HCT116 (cell line): ENCODE data around the gene HSD3B2. TPM values are rescaled to one million over a fixed set of nuclear protein-coding genes. Genes with fewer than 3 reads are reported as not detected.

ENCODE experiments used
- ATAC-seq: fragments of 200-7000 bp; cut with Tn5 transposase; 2 replicates; pipeline ENCODE4 v1.9.1; 2020; ENCODE audit warnings: mild to moderate bottlenecking, moderate library complexity
- BruUV-seq: library from RNA; stranded (reverse); fragments of 400-500 nt; replicated peaks from 2 replicates; lab custom pipeline; 2021; lab: Mats Ljungman, UMichigan
- CTCF ChIA-PET: fragments of 300-600 bp; sonication (Branson Sonifier 250); formaldehyde crosslinking; loops from one replicate; lab custom pipeline; 2021; ENCODE audit warnings: antibody characterized with exemption; lab: Charles Lee
- POLR2A ChIA-PET: fragments of 300-600, 350-600 bp; sonication (Branson Sonifier 250); formaldehyde crosslinking; loops from one replicate; lab custom pipeline; 2021; ENCODE audit warnings: antibody characterized with exemption; lab: Charles Lee
- RAD21 ChIA-PET, 2 experiments: fragments of 300-600 bp; sonication (Branson Sonifier 250); formaldehyde crosslinking; loops; one replicate each; lab custom pipeline; 2023; ENCODE audit warnings: low total read pairs in 2 of 2; ENCODE audit not compliant: uncharacterized antibody in 2 of 2, unreplicated experiment in 2 of 2, low non-redundant PET in 1 of 2; lab: Charles Lee
- DNase-seq: peaks from one replicate; pipeline ENCODE4 v3.0.0-alpha.2; 2010; ENCODE audit warnings: low read depth, low spot score
- H2AFZ ChIP-seq: fragments of 200-600 bp; shearing (Covaris generic), sonication (generic); 2 replicates; pipeline ENCODE4 v1.6.1; 2017; ENCODE audit warnings: low read depth, mixed run types, mixed read lengths, antibody characterized with exemption, low read length; ENCODE audit not compliant: poor library complexity, severe bottlenecking
- H3K27ac ChIP-seq: 2 replicates; pipeline ENCODE4 v1.5.1; 2012; ENCODE audit warnings: low read depth, low read length
- H3K27me3 ChIP-seq: fragments of 200-600 bp; sonication (generic); 2 replicates; pipeline ENCODE4 v1.6.1; 2016; ENCODE audit warnings: mixed run types, low read length, mixed read lengths; ENCODE audit not compliant: insufficient read depth
- H3K36me3 ChIP-seq, 2 experiments: fragments of 200-500 bp in 1 of 2; fragments of 200-600 bp in 1 of 2; sonication (Bioruptor generic) in 1 of 2; sonication (generic) in 1 of 2; 2 replicates each; pipeline versions ENCODE4 v1.5.1 to v1.6.1; 2014 to 2016; ENCODE audit warnings: low read length in 2 of 2, inconsistent platforms in 1 of 2, mixed read lengths in 1 of 2, mixed run types in 1 of 2; ENCODE audit not compliant: insufficient read depth in 2 of 2, control insufficient read depth in 1 of 2
- H3K4me1 ChIP-seq, 2 experiments: fragments of 200-600 bp in 1 of 2; sonication (generic) in 1 of 2; 2 replicates each; pipeline versions ENCODE4 v1.5.1 to v1.6.1; 2012 to 2017; ENCODE audit warnings: low read length in 2 of 2, inconsistent platforms in 1 of 2, mild to moderate bottlenecking in 1 of 2, mixed read lengths in 1 of 2, mixed run types in 1 of 2, moderate library complexity in 1 of 2; ENCODE audit not compliant: insufficient read depth in 2 of 2, control insufficient read depth in 1 of 2
- H3K4me2 ChIP-seq: fragments of 200-600 bp; sonication (generic); 2 replicates; pipeline ENCODE4 v1.6.1; 2017; ENCODE audit warnings: mixed run types, low read length, mixed read lengths
- H3K4me3 ChIP-seq, 2 experiments: fragments of 200-600 bp in 1 of 2; sonication (generic) in 1 of 2; replicated peaks in 1 of 2; 2 replicates each; pipeline ENCODE4 v1.5.1; 2011 to 2016; ENCODE audit warnings: low read length in 2 of 2, control low read depth in 1 of 2, low read depth in 1 of 2, mild to moderate bottlenecking in 1 of 2, mixed read lengths in 1 of 2, mixed run types in 1 of 2
- H3K79me2 ChIP-seq: fragments of 200-600 bp; sonication (generic); 2 replicates; pipeline ENCODE4 v1.6.1; 2017; ENCODE audit warnings: mild to moderate bottlenecking, mixed run types, low read length, moderate library complexity, mixed read lengths; ENCODE audit not compliant: insufficient read depth
- H3K9ac ChIP-seq: fragments of 200-600 bp; sonication (generic); 2 replicates; pipeline ENCODE4 v1.6.1; 2016; ENCODE audit warnings: low read length, mixed read lengths
- H3K9me2 ChIP-seq: fragments of 200-600 bp; sonication (generic), shearing (Covaris generic); 2 replicates; pipeline ENCODE4 v1.6.1; 2017; ENCODE audit warnings: mixed run types, mild to moderate bottlenecking, moderate library complexity; ENCODE audit not compliant: insufficient read depth
- H3K9me3 ChIP-seq, 2 experiments: fragments of 200-500 bp in 1 of 2; fragments of 200-600 bp in 1 of 2; sonication (Bioruptor generic) in 1 of 2; sonication (generic) in 1 of 2; 2 replicates each; pipeline ENCODE4 v1.6.1; 2014 to 2017; ENCODE audit warnings: low read length in 2 of 2, mixed read lengths in 2 of 2, inconsistent platforms in 1 of 2, low read depth in 1 of 2, mild to moderate bottlenecking in 1 of 2, mixed run types in 1 of 2, moderate library complexity in 1 of 2; ENCODE audit not compliant: control insufficient read depth in 1 of 2, insufficient read depth in 1 of 2
- H4K20me1 ChIP-seq: fragments of 200-600 bp; sonication (generic), shearing (Covaris generic); 2 replicates; pipeline ENCODE4 v1.6.1; 2017; ENCODE audit warnings: mixed run types, mild to moderate bottlenecking, moderate library complexity; ENCODE audit not compliant: insufficient read depth
- ATF3 ChIP-seq: IDR thresholded peaks from 2 replicates; pipeline ENCODE4 v1.6.1; 2012
- CEBPB ChIP-seq: IDR thresholded peaks from 2 replicates; pipeline ENCODE4 v1.6.1; 2012; ENCODE audit warnings: low read depth
- CTCF ChIP-seq, 3 experiments: fragments of 200-600 bp in 1 of 3; sonication (generic) in 1 of 3; IDR thresholded peaks in 2 of 3; conservative IDR thresholded peaks in 1 of 3; 2 replicates each; pipeline ENCODE4 v1.5.1; 2012 to 2017; ENCODE audit warnings: low read depth in 2 of 3, low read length in 2 of 3, antibody characterized with exemption in 1 of 3, borderline replicate concordance in 1 of 3, control low read depth in 1 of 3, mild to moderate bottlenecking in 1 of 3, mixed read lengths in 1 of 3, mixed run types in 1 of 3, moderate library complexity in 1 of 3; ENCODE audit not compliant: insufficient read depth in 1 of 3
- ELF1 ChIP-seq: IDR thresholded peaks from 2 replicates; pipeline ENCODE4 v1.6.1; 2012; ENCODE audit warnings: low read depth, borderline replicate concordance
- EZH2phosphoT487 ChIP-seq: fragments of 200-600 bp; IDR thresholded peaks from 2 replicates; pipeline ENCODE4 v1.6.1; 2018; ENCODE audit warnings: antibody characterized with exemption, borderline replicate concordance
- FOSL1 ChIP-seq: IDR thresholded peaks from 2 replicates; pipeline ENCODE4 v1.6.1; 2012; ENCODE audit warnings: low read depth
- MAX ChIP-seq: IDR thresholded peaks from 2 replicates; pipeline ENCODE4 v1.6.1; 2012
- POLR2AphosphoS5 ChIP-seq: IDR thresholded peaks from 2 replicates; pipeline ENCODE4 v1.6.1; 2011; ENCODE audit warnings: mild to moderate bottlenecking, low read depth, low read length, moderate library complexity
- RAD21 ChIP-seq: IDR thresholded peaks from 2 replicates; pipeline ENCODE4 v1.6.1; 2012; ENCODE audit warnings: low read depth, mild to moderate bottlenecking
- SIN3A ChIP-seq: IDR thresholded peaks from 2 replicates; pipeline ENCODE4 v1.6.1; 2012; ENCODE audit warnings: low read depth
- SP1 ChIP-seq: IDR thresholded peaks from 2 replicates; pipeline ENCODE4 v1.6.1; 2012; ENCODE audit warnings: low read depth
- SRF ChIP-seq: IDR thresholded peaks from 2 replicates; pipeline ENCODE4 v1.6.1; 2012; ENCODE audit warnings: low read depth
- TCF7L2 ChIP-seq: IDR thresholded peaks from 2 replicates; pipeline ENCODE4 v1.7.0; 2011; ENCODE audit warnings: borderline replicate concordance, inconsistent platforms; ENCODE audit not compliant: insufficient read depth, insufficient read length; ENCODE audit errors: extremely low read depth
- YY1 ChIP-seq: IDR thresholded peaks from 2 replicates; pipeline ENCODE4 v1.6.1; 2011; ENCODE audit warnings: low read length, low read depth, moderate library complexity, mild to moderate bottlenecking; ENCODE audit not compliant: insufficient replicate concordance; ENCODE audit errors: extremely low read depth
- ZBTB33 ChIP-seq: IDR thresholded peaks from 2 replicates; pipeline ENCODE4 v1.6.1; 2011; ENCODE audit warnings: mild to moderate bottlenecking, low read length, moderate library complexity; ENCODE audit not compliant: insufficient replicate concordance; ENCODE audit errors: extremely low read depth
- ZNF274 ChIP-seq: fragments of 200-500 bp; sonication (Bioruptor generic); IDR thresholded peaks from 2 replicates; pipeline ENCODE4 v1.6.1; 2014; ENCODE audit warnings: mild to moderate bottlenecking, low read depth, low read length, inconsistent platforms
- intact Hi-C: fragments of 100-400 bp; cut with micrococcal nuclease; formaldehyde crosslinking; loops from 2 replicates; pipeline ENCODE4 v1.10.0; 2022
- total RNA-seq: library from RNA; stranded (reverse); gene quantifications from one replicate; pipeline ENCODE4 v1.2.1, GENCODE V29; 2021; ENCODE audit not compliant: unreplicated experiment

The HSD3B2 gene
- total RNA-seq, 1 experiment from 2014 or later: 1.4 TPM

GRCh38 chr1:119428991-119429390, 14.0 kb downstream of the HSD3B2 start:
- H3K4me1 ChIP-seq: no peaks in the 10 kb centered on the region
- H3K36me3 ChIP-seq: no peaks in the 10 kb centered on the region
- ChIA-PET RAD21 (no interaction called here), POLR2A (no interaction called here), CTCF (no interaction called here)
- H3K9me3 ChIP-seq: no peaks in the 10 kb centered on the region
- DNase-seq: no peak
- TF ChIP-seq YY1: no peak
- TF ChIP-seq CEBPB: no peak
- no peak for TF ChIP-seq ELF1
- no peak for TF ChIP-seq SIN3A
- no peaks in the 10 kb centered on the region for H3K9me2 ChIP-seq
- H3K4me2 ChIP-seq: no peak overlapping the region
- intact Hi-C loops: no loop called here
- no peaks in the 10 kb centered on the region for H4K20me1 ChIP-seq
- H3K79me2 ChIP-seq: no peaks in the 10 kb centered on the region
- no TSS peak for BruUV-seq
- H3K27me3 ChIP-seq: peaks cover 43% of the 10 kb centered on the region
- no peak for ATAC-seq
- no peak overlapping the region for H2AFZ ChIP-seq
- no peak overlapping the region for H3K9ac ChIP-seq
- no peak overlapping the region for H3K27ac ChIP-seq
- H3K4me3 ChIP-seq: no peak overlapping the region

- Histone ChIP-seq H3K79me2 (no peaks in the 10 kb centered on the region), H3K4me2 (no peak overlapping the region), H2AFZ (no peak overlapping the region), H3K27ac (no peak overlapping the region), H3K27me3 (peaks cover 43% of the 10 kb centered on the region), H3K4me1 (no peaks in the 10 kb centered on the region), H3K9ac (no peak overlapping the region), H3K9me3 (no peaks in the 10 kb centered on the region), H4K20me1 (no peaks in the 10 kb centered on the region), H3K36me3 (no peaks in the 10 kb centered on the region), H3K9me2 (no peaks in the 10 kb centered on the region), H3K4me3 (no peak overlapping the region)
- no peak for DNase-seq
- POLR2A ChIA-PET: no interaction called here
- ATAC-seq: no peak
- CTCF ChIA-PET: no interaction called here
- RAD21 ChIA-PET: no interaction called here
- no peak for TF ChIP-seq SIN3A
- no peak for TF ChIP-seq ATF3
- TF ChIP-seq SRF: no peak
- no peak for TF ChIP-seq SP1
- no peak for TF ChIP-seq EZH2phosphoT487
- no peak for TF ChIP-seq MAX
- TF ChIP-seq TCF7L2: no peak
- no peak for TF ChIP-seq ZNF274
- TF ChIP-seq RAD21: no peak
- TF ChIP-seq ZBTB33: no peak
- no peak for TF ChIP-seq CTCF (IDR thresholded peaks at IDR 0.05 in 2 of 3, conservative IDR thresholded peaks at IDR 0.05 in 1 of 3; ENCODE audit: borderline replicate concordance in 1 of 3, insufficient read depth in 1 of 3, low read depth in 2 of 3, low read length in 2 of 3)
- no peak for TF ChIP-seq POLR2AphosphoS5
- TF ChIP-seq CEBPB: no peak
- TF ChIP-seq FOSL1: no peak
- intact Hi-C loops: no loop called here
- BruUV-seq: no TSS peak
Observed at GRCh38 chr1:119429687-119430086, 14.7 kb downstream of the HSD3B2 start.
